Activated CD4-positive, CD25-positive, alpha-beta regulatory T cell (primary cell): ENCODE results near the gene SREBF2.
A peak's percentile ranks its signal among the peaks of the same experiment; 100 is the strongest.

Source experiments
- DNase-seq, 4 experiments: peaks; one replicate each; lab custom pipeline; 2025; lab: John Stamatoyannopoulos, UW

The SREBF2 gene

GRCh38 chr22:41922328-41922727, 89.4 kb downstream of the SREBF2 start:
- DNase-seq = no peak

GRCh38 chr22:41922940-41923594, 90.2 kb downstream of the SREBF2 start:
- no peak for DNase-seq

GRCh38 chr22:41923595-41924276, 90.8 kb downstream of the SREBF2 start:
- DNase-seq = no peak

GRCh38 chr22:41925783-41926460, 93.0 kb downstream of the SREBF2 start:
- DNase-seq = peak; percentile 60 to 71 (median 66)

GRCh38 chr22:41927813-41928212, 94.9 kb downstream of the SREBF2 start:
- DNase-seq = no peak

GRCh38 chr22:41928593-41929417, 95.9 kb downstream of the SREBF2 start:
- no peak for DNase-seq

- no peak for DNase-seq
These were observed 96.5 kb downstream of the SREBF2 start for GRCh38 chr22:41929418-41929810.

GRCh38 chr22:41931701-41932269, 98.9 kb downstream of the SREBF2 start:
- DNase-seq = no peak

GRCh38 chr22:41932353-41932752, 99.4 kb downstream of the SREBF2 start:
- no peak for DNase-seq

- no peak for DNase-seq
These were observed 100.7 kb downstream of the SREBF2 start for GRCh38 chr22:41933411-41934177.

GRCh38 chr22:41934284-41935014, 101.5 kb downstream of the SREBF2 start:
- no peak for DNase-seq

- no peak for DNase-seq
These were observed 102.1 kb downstream of the SREBF2 start for GRCh38 chr22:41935015-41935351.

GRCh38 chr22:41935509-41935908, 102.6 kb downstream of the SREBF2 start:
- no peak for DNase-seq

GRCh38 chr22:41936894-41937169, 103.9 kb downstream of the SREBF2 start:
- no peak for DNase-seq

GRCh38 chr22:41939981-41940831, 107.3 kb downstream of the SREBF2 start:
- DNase-seq = peak; percentile 72 to 87 (median 84)

GRCh38 chr22:41940832-41941765, 108.2 kb downstream of the SREBF2 start:
- DNase-seq = peak; percentile 70 to 79 (median 78)

- DNase-seq = no peak
These were observed 110.8 kb downstream of the SREBF2 start for GRCh38 chr22:41943661-41944209.
